Heart left ventricle (tissue), 16 donors: ENCODE data around the gene ANAPC5. TPM values are rescaled to one million over a fixed set of nuclear protein-coding genes. Genes with fewer than 3 reads are reported as not detected.

Experiments used
- ATAC-seq, 4 donors: fragments of 200-7000 bp; cut with Tn5 transposase; one replicate each; pipeline ENCODE4 v1.9.1; 2020 to 2022; ENCODE audit warnings: moderate library complexity in 4 of 4, mild to moderate bottlenecking in 3 of 4, moderate number of reproducible peaks in 1 of 4
- DNase-seq, 5 donors: peaks; one replicate each; pipeline ENCODE4 v3.0.0-alpha.2; 2020
- H3K27ac ChIP-seq, 12 donors: fragments of 200-600 bp; sonication (generic) in 4 of 12; one replicate each; pipeline versions ENCODE4 v1.5.0 to v1.8.0; 2016 to 2022; ENCODE audit warnings: mild to moderate bottlenecking in 2 of 12
- H3K27me3 ChIP-seq, 9 donors: fragments of 200-600 bp; sonication (generic) in 2 of 9; one replicate each; pipeline versions ENCODE4 v1.5.1 to v1.8.0; 2016 to 2022; ENCODE audit warnings: mild to moderate bottlenecking in 3 of 9
- H3K36me3 ChIP-seq, 9 donors: fragments of 200-600 bp; sonication (generic) in 2 of 9; one replicate each; pipeline versions ENCODE4 v1.5.0 to v1.8.0; 2018 to 2022; ENCODE audit warnings: mild to moderate bottlenecking in 2 of 9
- H3K4me1 ChIP-seq, 12 donors: fragments of 200-600 bp; sonication (generic) in 4 of 12; one replicate each; pipeline versions ENCODE4 v1.5.0 to v1.8.0; 2016 to 2022; ENCODE audit warnings: mild to moderate bottlenecking in 3 of 12
- H3K4me3 ChIP-seq, 12 donors: fragments of 200-600 bp; sonication (generic) in 4 of 12; one replicate each; pipeline versions ENCODE4 v1.5.0 to v1.8.0; 2017 to 2022; ENCODE audit warnings: mild to moderate bottlenecking in 9 of 12, moderate library complexity in 4 of 12
- H3K9me3 ChIP-seq, 12 donors: fragments of 200-600 bp; sonication (generic) in 4 of 12; one replicate each; pipeline versions ENCODE4 v1.5.0 to v1.8.0; 2016 to 2022; ENCODE audit warnings: mild to moderate bottlenecking in 1 of 12
- CTCF ChIP-seq, 12 donors: fragments of 200-600 bp; sonication (generic) in 4 of 12; IDR thresholded peaks; one replicate each; pipeline versions ENCODE4 v1.5.0 to v1.8.0; 2018 to 2022; ENCODE audit warnings: antibody characterized with exemption in 12 of 12, mild to moderate bottlenecking in 5 of 12
- POLR2A ChIP-seq, 2 donors: fragments of 450-650 bp; IDR thresholded peaks; one replicate each; pipeline ENCODE4 v1.6.1; 2017; ENCODE audit warnings: antibody characterized with exemption in 2 of 2, mild to moderate bottlenecking in 2 of 2, moderate library complexity in 2 of 2
- WGBS, 4 donors: extraction: QIAGEN DNeasy Blood & Tissue Kit in 2 of 4; methylation state at CpG; one replicate each; pipeline versions ENCODE4 v1.1.5 to v1.1.7; 2013 to 2018; 5-methylcytosine and 5-hydroxymethylcytosine counted together
- intact Hi-C, 10 donors: fragments of 100-400 bp; cut with DNase I; formaldehyde crosslinking; loops; one replicate each; pipeline versions ENCODE4 v1.11.1 to v1.14.2; 2022
- long read RNA-seq, 3 donors: library from polyadenylated mRNA; unstranded; transcript quantifications; one replicate each; pipeline ENCODE4 v2.0.0, GENCODE V29; 2020 to 2021
- polyA plus RNA-seq, 2 donors: library from polyadenylated mRNA; stranded (reverse); fragments of 200-250 nt; gene quantifications; one replicate each; pipeline ENCODE4 v1.2.3, GENCODE V29; 2013
- total RNA-seq, 9 donors: library from RNA; depleted of rRNA in 2 of 9; stranded (reverse); fragments of >200 nt in 2 of 9; fragmentation: NEBNext Ultra II Directional in 3 of 9; extraction: Animal tissue kit (Norgen Biotek cat#: 25700) in 3 of 9; gene quantifications; one replicate each; pipeline versions ENCODE4 v1.1.0 to v1.2.4, GENCODE V29; 2016 to 2023
- donor health status: ischemic (EF 13 %, LVEDD 7.1; RV severe dilation, severe dysfunction).
- donor health status: healthy with polysubstance abuse.
- donor health status: DM: no; HTN: yes; CAD: no.
- donor health status: DM: no; HTN: no; CAD: no.
- donor health status: ischemic (EF 25% LVEDD 6.9; RV normal size, moderate dysfunction).
- donor health status: ischemic (EF 25% LVEDD 5.7; RV mildly dilated, moderate dysfunction).
- donor health status: healthy.
- donor health status: DM: yes; HTN: yes; CAD: no.
- donor health status: ischemic (EF 35%, LVEDD 5.7; RV mildly dilated, moderate dysfunction).
- donor health status: nonischemic (EF 11% LVEDD 7.7; RV severe dilation, severe dysfunction).
- donor health status: DM: yes; HTN: yes; CAD: no.
- donor health status: PGD.
- donor health status: ischemic (EF 29% LVEDD 5.4; RV normal size, mild dysfunction).
- donor health status: nonischemic (EF 23%, LVEDD 6.1; RV moderate dilation, normal function).

ANAPC5 gene
- total RNA-seq (10 to 100 TPM; 55.0 to 81.1 (median 59.1) TPM), polyA plus RNA-seq (10 to 100 TPM; 58.1 to 81.7 TPM)
- long read RNA-seq, donor 1, transcript ANAPC5-218 (17 exons, 2,400 nt) = minor isoform, 12 of 126 reads
- long read RNA-seq, donor 1, transcript ANAPC5-201 (17 exons, 2,513 nt) = major isoform, 95 of 126 reads
- long read RNA-seq, donor 1, partial matches to known transcripts = 12 of 126 reads
- long read RNA-seq, donor 1, other reads (novel, unspliced or antisense) = 6 of 126 reads
- long read RNA-seq, donor 2, transcript ANAPC5-201 (17 exons, 2,513 nt) = major isoform, 459 of 621 reads
- long read RNA-seq, donor 2, transcript ANAPC5-218 (17 exons, 2,400 nt) = minor isoform, 77 of 621 reads
- long read RNA-seq, donor 2, partial matches to known transcripts = 35 of 621 reads
- long read RNA-seq, donor 2, other reads (novel, unspliced or antisense) = 48 of 621 reads
- long read RNA-seq, donor 3, transcript ANAPC5-201 (17 exons, 2,513 nt) = major isoform, 105 of 145 reads
- long read RNA-seq, donor 3, transcript ANAPC5-218 (17 exons, 2,400 nt) = minor isoform, 15 of 145 reads
- long read RNA-seq, donor 3, partial matches to known transcripts = 13 of 145 reads
- long read RNA-seq, donor 3, other reads (novel, unspliced or antisense) = 9 of 145 reads

GRCh38 chr12:121351820-121352681, at the start of gene ANAPC5:
TSS of gene ANAPC5 (minus strand) at chr12:121352411. CDS start at chr12:121352340, 71 bp downstream.
- peak in 1 of 12 donors; percentile 27 for TF ChIP-seq CTCF (IDR thresholded peaks at IDR 0.05)
- peak in 1 of 2 donors; percentile 87 for TF ChIP-seq POLR2A (IDR thresholded peaks at IDR 0.05)
- 0 to 1% (median 0%) methylated on average over 28 to 49 of the region's 49 CpGs for WGBS, 4 donors
- intact Hi-C loops = loop anchor here in 7 of 10 donors (1.0 to 5.0 kb wide), 6 partner anchors 45 to 91 kb away; partner anchors contain the start of gene RNF34 (in 4 of the 7)

GRCh38 chr12:121400332-121401139, 48.3 kb upstream of the ANAPC5 start:
- ATAC-seq (peak; percentile 4 to 66 (median 52)), DNase-seq (peak in 4 of 5 donors; percentile 35 to 72 (median 42))
- 2 to 6% (median 2%) methylated on average over 20 to 48 of the region's 48 CpGs for WGBS, 4 donors
- intact Hi-C loops = loop anchor here in 4 of 10 donors (1.0 to 5.0 kb wide), 3 partner anchors 48 kb away; partner anchors contain the start of gene ANAPC5 (in 4 of the 4)
- H3K36me3 ChIP-seq = peaks cover 0 to 25% (median 15%) of the 10 kb centered on the region in 9 donors
- peak overlapping the region; percentile 70 to 95 (median 92) for H3K27ac ChIP-seq
- no peaks in the 10 kb centered on the region for H3K27me3 ChIP-seq
- TF ChIP-seq POLR2A (IDR thresholded peaks at IDR 0.05) (no peak), CTCF (IDR thresholded peaks at IDR 0.05) (no peak)
- peak overlapping the region; percentile 77 to 100 (median 94) for H3K4me3 ChIP-seq
- peaks cover 0 to 36% (median 24%) of the 10 kb centered on the region in 12 donors for H3K4me1 ChIP-seq
- H3K9me3 ChIP-seq = no peaks in the 10 kb centered on the region

More at GRCh38 chr12:121351820-121352681, at the start of gene ANAPC5:
- peak; percentile 94 to 97 (median 96) for DNase-seq
- Histone ChIP-seq H3K27ac (peak within 1 kb of the TSS; percentile 6 to 89 (median 82)), H3K27me3 (no peaks in the 10 kb centered on the region), H3K9me3 (no peaks in the 10 kb centered on the region), H3K4me1 (peaks cover 0 to 28% (median 16%) of the 10 kb centered on the region in 12 donors), H3K36me3 (peaks cover 0 to 12% (median 7%) of the 10 kb centered on the region in 9 donors), H3K4me3 (peak within 1 kb of the TSS; percentile 52 to 100 (median 92))
- peak; percentile 100 for ATAC-seq

GRCh38 chr12:121399391-121400331, 47.5 kb upstream of the ANAPC5 start, which contains the start of gene RNF34:
TSS of gene RNF34 (plus strand) at chr12:121400118. CDS start at chr12:121400213, 95 bp downstream.
- peaks cover 0 to 16% (median 7%) of the 10 kb centered on the region in 9 donors for H3K36me3 ChIP-seq
- H3K27me3 ChIP-seq = no peaks in the 10 kb centered on the region
- H3K4me3 ChIP-seq = peak within 1 kb of the TSS; percentile 77 to 100 (median 94)
- DNase-seq (peak; percentile 99 to 100 (median 99)), ATAC-seq (peak; percentile 99 to 100 (median 99))
- no peaks in the 10 kb centered on the region for H3K9me3 ChIP-seq
- peaks cover 0 to 36% (median 22%) of the 10 kb centered on the region in 12 donors for H3K4me1 ChIP-seq
- H3K27ac ChIP-seq = peak within 1 kb of the TSS; percentile 70 to 95 (median 92)
- TF ChIP-seq POLR2A (IDR thresholded peaks at IDR 0.05) (peak; percentile 89 to 97), CTCF (IDR thresholded peaks at IDR 0.05) (peak in 3 of 12 donors; percentile 17 to 33 (median 23))
- intact Hi-C loops = loop anchor here in 8 of 10 donors (1.0 to 5.0 kb wide), 4 partner anchors 47 to 52 kb away; partner anchors contain the start of gene ANAPC5 (in 7 of the 8)
- 1% methylated on average over 46 to 77 of the region's 77 CpGs for WGBS, 4 donors
